ENCODE measurements around the gene KIAA1217.

DNA sequence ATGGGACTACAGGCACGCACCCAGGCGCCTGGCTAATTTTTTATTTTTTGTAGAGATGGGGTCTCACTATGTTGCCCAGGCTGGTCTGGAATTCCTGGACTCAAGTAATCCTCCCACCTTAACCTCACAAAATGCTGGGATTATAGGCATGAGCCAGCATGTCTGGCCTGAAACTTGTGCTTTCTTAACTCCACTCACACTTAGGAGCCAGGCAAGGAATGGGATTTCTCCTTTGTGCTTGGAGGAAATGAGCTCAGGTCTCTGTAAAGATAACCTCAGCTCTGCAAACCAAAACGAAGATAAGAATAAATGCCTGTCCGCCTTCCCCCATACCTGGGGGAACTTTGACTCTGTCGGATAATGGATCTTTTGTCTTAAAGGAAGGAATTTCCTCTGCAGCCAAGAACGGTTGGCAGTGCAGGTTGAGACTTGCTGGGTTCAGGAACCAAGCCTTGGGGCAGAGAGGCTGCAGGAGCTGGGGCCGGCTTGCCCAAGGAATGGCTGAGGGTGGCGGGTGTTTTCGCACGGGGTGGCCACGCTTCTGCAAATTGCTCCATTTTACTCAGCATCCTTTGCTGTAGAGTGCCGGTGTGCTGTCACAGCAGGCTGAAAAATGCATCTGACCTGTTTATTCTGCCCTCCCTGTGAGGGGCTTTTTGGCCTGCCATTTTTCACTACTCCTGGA is 174.2 kb downstream of the KIAA1217 start:
- TF ChIP-seq, protein P1, sequence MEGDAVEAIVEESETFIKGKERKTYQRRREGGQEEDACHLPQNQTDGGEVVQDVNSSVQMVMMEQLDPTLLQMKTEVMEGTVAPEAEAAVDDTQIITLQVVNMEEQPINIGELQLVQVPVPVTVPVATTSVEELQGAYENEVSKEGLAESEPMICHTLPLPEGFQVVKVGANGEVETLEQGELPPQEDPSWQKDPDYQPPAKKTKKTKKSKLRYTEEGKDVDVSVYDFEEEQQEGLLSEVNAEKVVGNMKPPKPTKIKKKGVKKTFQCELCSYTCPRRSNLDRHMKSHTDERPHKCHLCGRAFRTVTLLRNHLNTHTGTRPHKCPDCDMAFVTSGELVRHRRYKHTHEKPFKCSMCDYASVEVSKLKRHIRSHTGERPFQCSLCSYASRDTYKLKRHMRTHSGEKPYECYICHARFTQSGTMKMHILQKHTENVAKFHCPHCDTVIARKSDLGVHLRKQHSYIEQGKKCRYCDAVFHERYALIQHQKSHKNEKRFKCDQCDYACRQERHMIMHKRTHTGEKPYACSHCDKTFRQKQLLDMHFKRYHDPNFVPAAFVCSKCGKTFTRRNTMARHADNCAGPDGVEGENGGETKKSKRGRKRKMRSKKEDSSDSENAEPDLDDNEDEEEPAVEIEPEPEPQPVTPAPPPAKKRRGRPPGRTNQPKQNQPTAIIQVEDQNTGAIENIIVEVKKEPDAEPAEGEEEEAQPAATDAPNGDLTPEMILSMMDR (IDR thresholded peaks at IDR 0.05), result no peak
- TF ChIP-seq POLR2A (IDR thresholded peaks at IDR 0.05), result no peak

All from adrenal gland (tissue), 5 donors.